ENCODE results near the gene EAF1.
"Not testable (repeated sequence)": the region's sequence is repeated elsewhere in the genome, so short reads cannot be mapped to it uniquely, and the experiment has no call there.

EAF1 gene

DNA sequence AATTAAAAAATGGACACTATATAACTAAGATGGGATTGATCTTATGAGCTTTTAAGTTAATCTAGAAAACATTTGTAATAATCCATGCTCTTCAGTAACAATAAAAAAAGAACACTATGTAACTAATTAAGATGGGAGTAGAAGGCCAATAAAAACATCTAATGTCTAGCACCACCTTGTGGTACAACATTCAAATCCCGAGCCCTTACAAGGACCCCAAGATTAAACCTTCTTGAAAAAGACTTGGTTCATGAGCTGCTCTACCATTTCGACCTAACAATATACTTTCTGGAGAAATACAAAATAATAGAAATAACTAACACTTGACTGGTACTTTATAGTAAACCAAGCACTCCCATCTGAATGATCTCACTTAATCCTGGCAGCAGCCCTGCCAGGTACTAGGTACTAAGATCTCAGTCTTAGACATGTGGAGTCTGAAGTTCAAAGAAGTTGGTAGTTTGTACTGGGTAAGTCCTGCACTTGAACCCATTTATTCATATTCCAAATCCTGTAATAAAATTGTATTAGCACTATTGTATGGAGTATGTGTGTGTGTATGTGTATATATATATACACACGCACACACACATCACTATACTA lies 21.8 kb upstream of the EAF1 start:
- TF ChIP-seq, protein P1, sequence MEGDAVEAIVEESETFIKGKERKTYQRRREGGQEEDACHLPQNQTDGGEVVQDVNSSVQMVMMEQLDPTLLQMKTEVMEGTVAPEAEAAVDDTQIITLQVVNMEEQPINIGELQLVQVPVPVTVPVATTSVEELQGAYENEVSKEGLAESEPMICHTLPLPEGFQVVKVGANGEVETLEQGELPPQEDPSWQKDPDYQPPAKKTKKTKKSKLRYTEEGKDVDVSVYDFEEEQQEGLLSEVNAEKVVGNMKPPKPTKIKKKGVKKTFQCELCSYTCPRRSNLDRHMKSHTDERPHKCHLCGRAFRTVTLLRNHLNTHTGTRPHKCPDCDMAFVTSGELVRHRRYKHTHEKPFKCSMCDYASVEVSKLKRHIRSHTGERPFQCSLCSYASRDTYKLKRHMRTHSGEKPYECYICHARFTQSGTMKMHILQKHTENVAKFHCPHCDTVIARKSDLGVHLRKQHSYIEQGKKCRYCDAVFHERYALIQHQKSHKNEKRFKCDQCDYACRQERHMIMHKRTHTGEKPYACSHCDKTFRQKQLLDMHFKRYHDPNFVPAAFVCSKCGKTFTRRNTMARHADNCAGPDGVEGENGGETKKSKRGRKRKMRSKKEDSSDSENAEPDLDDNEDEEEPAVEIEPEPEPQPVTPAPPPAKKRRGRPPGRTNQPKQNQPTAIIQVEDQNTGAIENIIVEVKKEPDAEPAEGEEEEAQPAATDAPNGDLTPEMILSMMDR (IDR thresholded peaks at IDR 0.05; ENCODE audit: low read depth, low read length, missing control alignments): peak; percentile 57
- in situ Hi-C loops (cut with HindIII; ENCODE audit: low sequenced_read_pairs): loop anchor here (5.0 kb wide), 1 partner anchor 153 kb away; no protein-coding TSS in a partner anchor
- peak; percentile 66 for DNase-seq (ENCODE audit: low read depth)
- H3K4me3 ChIP-seq (ENCODE audit: low read depth, low read length): no peak overlapping the region

DNA sequence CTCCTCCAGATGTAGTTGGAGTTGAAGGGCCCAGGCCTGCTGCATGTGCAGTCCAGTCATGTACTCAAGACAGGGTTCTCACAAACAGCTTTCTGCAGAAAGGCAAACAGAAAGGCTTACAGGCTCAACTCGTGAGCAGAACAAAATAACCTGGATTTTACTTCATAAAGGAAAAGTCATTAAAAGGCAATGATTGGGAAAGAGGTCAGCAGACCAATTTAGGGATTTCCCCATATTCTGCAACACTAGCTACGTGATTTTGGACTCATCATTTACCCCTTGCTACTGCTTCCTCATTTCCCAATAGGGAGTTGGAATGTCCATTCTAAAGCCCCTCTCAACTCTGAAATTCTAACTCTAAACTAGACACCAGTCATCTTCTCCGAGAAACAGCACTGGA lies 18.2 kb upstream of the EAF1 start:
- TF ChIP-seq, protein P1 (IDR thresholded peaks at IDR 0.05; ENCODE audit: low read depth, low read length, missing control alignments): no peak
- DNase-seq (ENCODE audit: low read depth): no peak
- in situ Hi-C loops (cut with HindIII; ENCODE audit: low sequenced_read_pairs): loop anchor here (5.0 kb wide), 1 partner anchor 157 kb away; no protein-coding TSS in a partner anchor
- H3K4me3 ChIP-seq (ENCODE audit: low read depth, low read length): no peak overlapping the region

DNA sequence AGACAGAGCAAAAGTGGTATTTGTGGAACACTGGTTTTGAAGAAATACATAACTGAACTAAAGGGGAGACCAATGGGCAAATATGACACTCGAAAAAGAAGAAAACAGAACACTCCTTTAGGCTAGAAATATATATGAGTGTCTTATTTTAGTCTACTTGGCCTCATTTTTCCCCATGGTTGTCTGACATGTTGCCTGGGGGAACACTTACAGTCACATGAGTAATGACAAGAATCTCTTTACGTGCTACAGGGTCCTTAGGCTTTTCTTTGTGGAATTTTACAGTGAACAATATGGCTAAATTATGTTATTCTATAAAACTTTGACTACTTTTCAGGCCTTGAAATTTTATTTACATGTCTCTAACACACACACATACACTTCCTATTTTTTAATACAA lies 17.6 kb upstream of the EAF1 start:
- TF ChIP-seq, protein P1 (IDR thresholded peaks at IDR 0.05; ENCODE audit: low read depth, low read length, missing control alignments): no peak
- no peak for DNase-seq (ENCODE audit: low read depth)
- in situ Hi-C loops (cut with HindIII; ENCODE audit: low sequenced_read_pairs): loop anchor here (5.0 kb wide), 1 partner anchor 157 kb away; no protein-coding TSS in a partner anchor
- H3K4me3 ChIP-seq (ENCODE audit: low read depth, low read length): no peak overlapping the region

DNA sequence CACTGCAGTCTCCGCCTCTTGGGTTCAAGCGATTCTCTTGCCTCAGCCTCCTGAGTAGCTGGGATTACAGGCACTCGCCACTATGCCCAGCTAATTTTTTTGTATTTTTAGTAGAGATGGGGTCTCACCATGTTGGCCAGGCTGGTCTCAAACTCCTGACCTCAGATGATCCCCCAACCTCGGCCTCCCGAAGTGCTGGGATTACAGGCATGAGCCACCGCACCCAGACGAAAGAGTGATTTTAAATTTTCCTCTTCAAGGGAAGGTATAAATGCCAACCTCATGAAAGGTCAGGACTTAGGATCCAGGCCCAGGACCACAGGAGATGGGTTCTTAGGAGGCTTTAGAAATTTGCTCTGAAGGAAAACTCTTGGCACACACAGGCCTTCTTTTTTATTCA lies 16.4 kb upstream of the EAF1 start:
- H3K4me3 ChIP-seq (ENCODE audit: low read depth, low read length); DNase-seq (ENCODE audit: low read depth); in situ Hi-C loops (cut with HindIII; ENCODE audit: low sequenced_read_pairs): not testable (repeated sequence)

DNA sequence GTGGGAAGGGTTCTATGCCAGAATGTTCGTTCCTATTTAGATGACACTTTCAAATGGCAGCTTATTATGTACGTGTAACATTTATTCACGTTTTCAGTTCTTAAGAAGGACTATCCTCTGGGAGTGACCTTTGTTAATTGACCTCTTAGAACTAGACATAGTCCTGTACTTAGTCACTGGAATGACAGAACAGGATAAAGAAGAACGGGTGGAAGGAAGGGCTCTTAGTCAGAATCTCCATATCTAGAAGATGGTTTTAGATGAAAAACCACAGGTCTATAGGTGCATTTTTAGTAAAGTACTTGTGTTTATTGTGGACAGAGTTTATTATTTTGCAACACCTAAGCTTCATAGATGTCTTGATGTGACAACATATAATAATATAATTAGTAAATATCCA lies 6.5 kb upstream of the EAF1 start:
- TF ChIP-seq, protein P1 (IDR thresholded peaks at IDR 0.05; ENCODE audit: low read depth, low read length, missing control alignments): no peak
- in situ Hi-C loops (cut with HindIII; ENCODE audit: low sequenced_read_pairs): no loop called here
- no peak for DNase-seq (ENCODE audit: low read depth)
- H3K4me3 ChIP-seq (ENCODE audit: low read depth, low read length): no peak overlapping the region

DNA sequence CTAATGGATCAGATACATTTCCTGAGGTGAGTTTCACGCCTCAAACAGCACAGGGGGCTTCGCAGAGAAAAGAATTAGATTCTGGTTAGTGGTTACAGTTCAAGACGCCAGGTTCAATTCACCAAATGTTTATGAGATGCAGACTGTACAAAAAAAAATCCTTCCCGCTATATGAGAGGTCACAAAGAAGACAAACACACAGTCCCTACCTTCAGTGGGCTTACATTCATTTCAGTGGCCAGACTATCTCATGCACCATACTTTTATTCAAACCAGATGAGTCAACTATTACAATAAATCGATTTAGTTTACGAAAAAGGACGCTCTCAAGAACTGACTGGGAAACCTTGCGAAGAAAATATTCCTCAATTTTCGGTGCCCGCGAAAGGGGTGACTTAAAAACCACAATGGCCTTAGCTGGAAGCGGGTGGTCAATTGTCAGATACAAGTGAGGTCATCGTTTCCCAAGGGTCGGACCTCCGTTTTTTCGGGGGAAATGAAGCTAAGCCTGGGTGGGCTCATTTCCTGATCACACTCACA lies 749 bp upstream of the EAF1 start:
- DNase-seq (ENCODE audit: low read depth): no peak
- H3K4me3 ChIP-seq (ENCODE audit: low read depth, low read length): peak overlapping the region; percentile 71
- TF ChIP-seq, protein P1 (IDR thresholded peaks at IDR 0.05; ENCODE audit: low read depth, low read length, missing control alignments): no peak
- in situ Hi-C loops (cut with HindIII; ENCODE audit: low sequenced_read_pairs): no loop called here

DNA sequence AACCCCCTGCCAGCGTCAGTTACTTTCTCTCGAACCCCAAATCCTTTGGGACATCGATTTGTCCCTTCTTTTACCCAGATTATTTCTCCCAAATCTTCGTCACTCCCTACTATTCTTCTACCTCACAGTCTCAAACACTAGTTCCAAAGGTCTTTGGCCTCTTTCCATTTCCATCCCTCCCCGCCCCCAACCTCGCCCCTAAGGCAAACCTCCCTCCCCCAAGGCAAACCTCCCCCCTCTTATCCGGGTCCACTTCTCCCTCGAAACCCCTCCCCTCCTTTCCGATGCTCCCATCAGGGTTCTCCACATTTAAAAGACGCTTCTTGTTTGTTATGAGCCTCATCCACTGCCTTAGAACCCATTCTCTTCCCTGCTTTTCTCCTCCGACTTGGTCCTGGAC lies 583 bp downstream of the EAF1 start:
- TF ChIP-seq, protein P1 (IDR thresholded peaks at IDR 0.05; ENCODE audit: low read depth, low read length, missing control alignments): no peak
- in situ Hi-C loops (cut with HindIII; ENCODE audit: low sequenced_read_pairs): no loop called here
- H3K4me3 ChIP-seq (ENCODE audit: low read depth, low read length): peak overlapping the region; percentile 71
- DNase-seq (ENCODE audit: low read depth): no peak
